GM19099 (cell line): ENCODE measurements around the gene PRKD1.

Experiments
- POLR2A ChIP-seq: IDR thresholded peaks from 3 replicates; pipeline ENCODE4 v1.6.1; 2011; ENCODE audit warnings: low read depth; ENCODE audit not compliant: insufficient read length; ENCODE audit errors: extremely low read depth

Gene PRKD1

DNA sequence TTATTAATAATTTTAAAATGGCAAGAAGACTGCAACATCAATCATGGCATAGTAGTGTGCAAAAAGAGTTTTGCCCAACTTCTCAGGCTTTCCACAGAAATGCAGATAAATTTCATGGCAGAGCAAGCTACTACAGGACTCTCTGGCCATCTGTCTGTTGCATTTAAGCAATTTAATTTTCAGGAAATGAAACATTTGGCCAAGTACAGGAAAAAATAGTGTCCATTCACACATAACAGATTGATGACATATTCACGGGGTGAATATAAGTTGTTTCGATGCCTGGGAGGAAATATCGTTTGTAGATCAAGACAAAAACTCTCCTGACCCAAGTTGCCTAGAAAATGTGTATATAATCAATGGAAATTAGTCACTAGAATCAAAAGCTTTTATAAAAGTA is 324.0 kb downstream of the PRKD1 start:
- TF ChIP-seq POLR2A: no peak

DNA sequence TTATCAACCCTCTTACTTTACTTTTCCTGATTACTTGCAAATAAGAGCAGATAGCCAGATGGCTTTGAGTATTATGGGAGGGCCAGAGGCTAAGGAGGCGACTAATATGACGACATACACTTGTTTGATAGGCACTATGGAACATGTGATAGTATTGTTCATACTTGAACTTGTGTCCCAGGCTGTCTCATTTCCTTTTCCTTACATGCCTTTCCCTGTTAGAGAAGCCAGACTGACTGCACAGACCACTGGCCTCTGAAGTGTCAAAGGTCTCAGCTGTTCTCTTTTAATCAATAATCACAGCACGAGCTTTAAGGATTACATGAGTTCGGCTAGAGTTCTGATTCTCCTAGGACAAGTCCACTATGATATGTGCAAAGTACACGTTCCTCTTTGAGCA is 326.0 kb downstream of the PRKD1 start:
- no peak for TF ChIP-seq POLR2A

DNA sequence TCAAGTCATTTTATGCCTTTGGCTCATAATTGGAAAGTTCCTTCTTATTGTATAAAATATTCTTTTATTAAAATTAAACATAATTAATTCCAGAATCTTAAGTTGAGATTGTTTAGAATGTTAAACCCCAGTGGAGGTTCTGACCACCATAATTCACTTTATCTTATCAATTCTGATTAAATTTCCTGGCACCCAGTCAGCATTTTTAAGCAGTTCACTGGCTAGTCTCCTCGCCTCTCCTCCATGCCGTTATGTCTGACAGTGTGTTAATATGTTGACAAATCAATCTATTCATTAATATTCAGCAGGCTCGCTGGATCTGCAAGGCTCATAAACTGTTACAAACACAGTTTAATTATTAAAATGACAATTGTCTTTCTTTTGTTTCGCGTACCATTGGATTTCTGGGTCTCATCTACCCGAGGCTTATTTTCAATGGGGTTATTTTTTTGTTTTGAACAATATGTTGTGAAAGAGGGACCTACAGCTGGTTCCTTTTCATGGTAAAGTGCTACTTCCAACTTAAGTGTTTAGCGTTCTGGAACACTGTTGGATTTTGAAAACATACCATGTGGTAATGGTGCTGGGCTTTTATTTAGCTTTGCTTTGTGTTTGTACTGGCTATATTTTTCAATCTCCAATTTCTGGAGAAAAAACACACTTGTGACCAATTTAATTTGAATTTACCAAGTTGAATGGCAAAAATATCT is 339.7 kb downstream of the PRKD1 start:
- TF ChIP-seq POLR2A: no peak

DNA sequence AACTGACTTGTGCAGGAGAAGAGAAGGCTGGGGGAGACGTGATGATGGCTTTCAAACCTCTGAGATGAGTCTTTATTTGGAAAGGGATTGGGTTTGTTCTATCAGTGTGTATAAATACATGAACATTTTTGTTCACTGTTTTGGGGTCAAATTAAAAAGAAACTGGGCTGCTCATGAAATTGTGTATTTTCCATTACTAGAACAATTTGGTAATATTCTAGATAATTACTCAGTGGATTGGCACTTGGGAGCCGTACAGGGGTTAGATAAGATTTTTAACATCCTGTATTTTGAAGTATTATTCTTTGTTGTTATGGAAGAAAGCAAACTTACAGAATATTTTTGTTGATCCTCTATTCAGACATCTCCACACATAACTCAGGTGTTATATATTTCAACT is 340.6 kb downstream of the PRKD1 start:
- no peak for TF ChIP-seq POLR2A

DNA sequence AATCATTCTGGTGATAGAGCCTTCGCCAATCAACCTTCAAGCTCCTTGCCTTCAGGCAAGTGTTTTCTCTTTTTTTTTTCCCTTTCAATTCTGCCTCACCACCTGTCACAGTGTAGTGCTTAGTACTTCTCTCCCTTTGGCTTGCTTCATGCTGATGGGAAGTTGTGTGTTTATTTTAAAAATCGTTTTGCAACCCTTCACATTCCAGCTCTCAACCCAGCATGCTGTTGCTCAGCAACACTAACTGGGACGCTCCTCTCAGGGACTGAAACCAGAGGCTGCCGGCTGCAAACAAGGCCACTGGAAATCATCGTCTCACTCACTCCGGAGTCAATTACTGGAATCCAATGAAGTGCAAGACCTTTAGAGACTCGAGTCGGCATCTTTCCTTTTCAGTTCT is 342.7 kb downstream of the PRKD1 start:
- no peak for TF ChIP-seq POLR2A

DNA sequence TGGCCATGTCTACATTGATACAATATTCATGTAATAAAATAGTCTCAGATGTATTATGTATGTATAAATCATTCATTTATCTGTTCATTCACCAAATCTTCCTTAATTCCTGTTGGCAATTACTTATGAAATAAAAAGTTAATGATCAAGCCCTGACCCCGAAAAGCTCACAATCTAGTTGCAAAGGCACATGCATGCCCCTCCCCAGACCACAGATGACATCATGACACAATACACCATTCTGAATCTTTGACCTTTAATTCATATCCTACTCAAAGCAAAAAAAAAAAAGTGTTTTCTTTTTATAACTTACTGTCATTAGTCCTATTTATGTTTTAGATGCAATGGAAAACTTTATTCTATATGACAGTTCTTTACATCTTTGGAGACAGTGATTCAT is 346.9 kb downstream of the PRKD1 start:
- no peak for TF ChIP-seq POLR2A

DNA sequence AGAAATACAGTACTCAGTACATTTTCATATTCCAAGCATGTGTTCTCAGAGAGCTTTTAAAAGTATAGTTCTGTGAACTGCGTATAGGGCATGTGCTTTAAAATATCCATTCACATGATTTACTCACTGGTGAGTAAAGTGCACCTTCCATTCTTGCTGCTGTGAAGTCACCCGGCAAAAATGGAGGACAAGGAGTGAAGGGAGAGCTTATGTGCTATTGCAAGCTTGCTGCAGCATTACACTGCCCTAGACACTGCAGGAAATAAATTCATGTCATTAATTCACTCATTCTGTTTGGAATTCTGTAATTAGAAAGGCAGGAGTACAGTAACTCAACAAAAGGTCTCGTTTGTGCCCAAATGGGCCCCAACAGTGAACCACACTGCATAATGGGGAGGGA is 347.8 kb downstream of the PRKD1 start:
- no peak for TF ChIP-seq POLR2A

DNA sequence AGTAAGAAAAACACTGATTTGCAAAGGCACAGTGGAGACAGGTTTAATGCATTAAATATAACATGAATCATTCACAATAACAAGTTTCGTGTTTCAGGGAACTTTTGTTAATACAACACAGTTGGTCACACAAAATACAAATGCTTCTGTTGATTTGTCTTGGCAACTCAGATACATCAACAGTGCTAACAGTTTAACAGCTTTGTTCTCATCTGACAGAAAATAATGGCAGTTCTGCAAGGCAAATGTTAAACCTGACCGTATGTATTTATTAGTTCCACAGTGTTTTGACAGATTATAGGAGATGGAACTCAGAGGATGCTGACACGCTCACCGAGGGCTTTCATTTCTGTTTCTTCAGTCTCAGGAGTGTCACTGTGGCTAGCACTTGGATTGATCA is 350.7 kb downstream of the PRKD1 start:
- no peak for TF ChIP-seq POLR2A

DNA sequence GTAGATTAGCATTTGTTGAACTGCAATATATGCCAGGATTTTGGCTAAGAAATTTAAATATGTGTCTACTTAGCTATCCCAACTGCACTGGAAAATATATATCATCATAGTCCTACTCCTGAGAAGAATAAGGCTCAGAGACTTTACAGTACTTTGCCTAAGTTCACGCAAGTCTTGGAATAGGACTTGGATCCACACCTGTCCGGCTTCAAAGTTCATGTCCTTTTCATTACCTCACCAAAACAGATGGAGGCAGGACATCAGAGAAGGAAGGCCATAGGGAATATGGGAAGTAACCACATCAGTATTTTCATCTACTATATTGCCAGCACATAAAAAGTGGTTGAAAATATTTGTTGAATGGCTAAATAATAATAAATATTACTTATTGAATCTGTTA is 358.5 kb downstream of the PRKD1 start:
- TF ChIP-seq POLR2A: no peak

DNA sequence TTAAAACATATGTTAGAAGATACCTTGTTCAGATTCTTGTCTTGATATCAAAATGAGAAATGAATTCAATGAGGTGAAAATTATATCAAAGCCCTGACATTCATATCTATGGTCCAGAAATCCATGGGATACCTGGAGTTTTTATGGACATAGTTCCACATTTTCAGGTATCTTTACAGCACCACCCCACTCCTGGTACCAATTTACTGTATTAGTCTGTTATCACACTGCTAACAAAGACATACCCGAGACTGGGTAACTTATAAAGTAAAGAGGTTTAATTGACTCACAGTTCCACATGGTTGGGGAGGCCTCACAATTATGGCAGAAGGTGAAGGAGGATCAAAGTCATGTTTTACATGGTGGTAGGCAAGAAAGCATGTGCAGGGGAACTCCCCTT is 361.5 kb downstream of the PRKD1 start:
- no peak for TF ChIP-seq POLR2A

DNA sequence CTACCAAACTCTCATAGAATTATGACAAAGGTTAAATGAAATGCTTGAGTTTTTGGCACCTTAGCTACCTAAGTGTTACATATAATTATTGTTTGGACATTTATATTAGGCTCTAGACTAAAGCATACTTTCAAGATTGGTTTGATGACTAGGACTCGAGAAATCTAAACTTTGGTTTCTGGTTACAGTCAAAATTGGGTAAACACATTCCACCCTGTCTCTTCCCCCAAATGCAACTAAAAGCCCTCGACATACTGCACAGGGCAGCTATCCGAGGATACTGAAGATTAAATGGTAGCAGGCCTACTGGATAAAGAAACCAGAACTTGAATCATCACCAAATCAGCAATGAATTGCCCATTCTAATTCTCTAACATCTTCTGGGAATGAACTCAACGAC is 369.1 kb downstream of the PRKD1 start:
- no peak for TF ChIP-seq POLR2A

DNA sequence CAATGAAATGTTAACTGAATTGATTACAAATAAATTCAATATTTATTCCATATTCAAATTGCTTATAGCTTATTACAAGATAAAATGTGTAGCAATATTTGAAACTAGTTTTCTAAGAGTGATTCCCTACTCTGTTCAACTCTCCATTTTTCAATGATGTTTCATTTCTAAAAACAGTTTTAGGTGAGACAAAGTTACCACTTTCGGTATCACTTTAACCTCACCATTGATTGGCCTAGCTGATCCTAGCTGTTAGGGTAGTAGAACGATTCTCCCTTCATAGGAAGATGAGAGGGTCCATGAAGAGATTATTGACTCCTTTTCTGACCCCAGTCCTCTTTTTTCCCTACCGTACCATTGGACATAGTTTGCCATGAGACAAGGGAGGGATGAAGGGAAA is 373.3 kb downstream of the PRKD1 start:
- TF ChIP-seq POLR2A: no peak

DNA sequence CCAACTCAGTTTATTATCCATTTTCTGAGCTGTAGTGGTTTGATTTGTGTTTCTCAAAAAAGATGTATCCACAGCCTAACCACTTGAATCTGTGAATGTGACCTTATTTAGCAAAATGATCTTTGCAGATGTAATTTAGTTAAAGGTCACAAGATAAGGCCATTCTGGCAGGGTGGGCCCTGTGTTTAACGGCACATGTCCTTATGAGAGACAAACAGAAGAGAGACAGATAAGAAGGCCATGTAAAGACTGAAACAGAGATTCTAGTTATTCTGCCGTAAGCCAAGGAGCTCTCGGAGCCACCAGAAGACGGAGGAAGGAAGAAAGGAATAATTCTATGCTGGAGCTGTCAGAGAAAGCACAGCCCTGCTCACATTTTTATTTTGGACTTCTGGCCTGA is 374.2 kb downstream of the PRKD1 start:
- TF ChIP-seq POLR2A: no peak

DNA sequence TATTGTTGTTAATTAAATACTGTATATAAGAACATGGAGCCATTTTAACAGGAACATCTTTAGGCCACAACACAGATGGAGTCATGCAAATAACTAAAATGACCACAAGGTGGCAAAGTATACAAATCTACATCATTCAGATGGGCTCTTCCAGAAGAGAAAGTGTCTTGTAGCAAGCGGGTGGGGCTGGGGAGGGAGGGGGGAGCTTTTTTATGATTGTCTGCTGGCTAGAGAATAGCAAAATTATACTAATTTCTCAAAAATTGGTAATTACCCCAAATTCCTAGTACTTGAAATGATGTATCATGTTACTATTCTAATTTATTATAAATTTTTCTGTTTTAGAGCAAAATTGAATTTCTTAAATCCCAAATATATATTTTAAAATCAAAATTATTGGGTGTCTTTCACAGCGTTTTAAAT is 378.7 kb downstream of the PRKD1 start:
- no peak for TF ChIP-seq POLR2A

DNA sequence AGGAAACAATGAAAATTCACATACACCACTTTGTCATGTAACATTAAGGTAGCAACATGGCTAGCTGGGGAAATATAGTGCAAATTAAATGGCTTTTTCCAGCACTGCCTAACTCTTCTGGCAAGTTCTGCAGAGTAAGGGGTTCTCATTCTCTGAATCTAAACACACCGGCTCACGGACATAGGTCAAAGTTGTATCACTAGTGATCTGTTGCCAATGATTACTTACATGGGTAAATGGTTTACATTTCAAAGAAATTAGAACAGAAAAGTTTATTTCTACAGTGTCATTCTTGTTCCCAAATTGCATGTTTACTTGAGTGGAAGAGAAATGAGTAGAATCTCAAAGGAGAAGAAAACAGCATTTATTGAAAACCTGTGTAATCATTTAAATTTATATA is 381.9 kb downstream of the PRKD1 start:
- TF ChIP-seq POLR2A: no peak

DNA sequence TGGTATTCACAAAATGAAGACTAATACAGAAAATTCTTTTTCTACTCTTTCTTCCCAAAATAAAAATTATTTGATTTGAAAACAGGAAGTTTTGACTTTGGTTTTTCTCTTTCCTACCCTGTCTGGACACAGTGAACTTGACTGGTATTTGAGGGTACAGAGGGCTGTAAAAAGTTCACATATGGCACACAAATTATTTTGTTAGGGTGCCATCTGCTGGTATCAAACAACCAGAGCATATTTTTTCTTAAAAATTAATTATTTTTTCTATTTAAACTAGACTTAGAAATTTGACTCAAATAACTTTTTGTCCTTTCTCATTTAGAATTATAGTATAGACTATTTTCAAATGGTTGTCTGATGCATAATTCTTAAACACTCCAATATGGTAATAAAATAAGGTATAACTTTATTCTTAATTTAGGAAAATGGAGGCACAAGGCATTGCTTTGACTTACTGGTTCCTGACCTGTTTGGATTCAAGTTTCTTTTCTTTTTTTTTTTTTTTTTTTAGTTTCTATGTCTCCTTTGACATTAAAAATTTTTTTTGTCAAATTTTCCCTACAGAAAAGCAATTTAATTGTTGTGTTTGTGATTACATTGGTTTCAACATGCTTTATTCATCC is 390.6 kb downstream of the PRKD1 start:
- no peak for TF ChIP-seq POLR2A

DNA sequence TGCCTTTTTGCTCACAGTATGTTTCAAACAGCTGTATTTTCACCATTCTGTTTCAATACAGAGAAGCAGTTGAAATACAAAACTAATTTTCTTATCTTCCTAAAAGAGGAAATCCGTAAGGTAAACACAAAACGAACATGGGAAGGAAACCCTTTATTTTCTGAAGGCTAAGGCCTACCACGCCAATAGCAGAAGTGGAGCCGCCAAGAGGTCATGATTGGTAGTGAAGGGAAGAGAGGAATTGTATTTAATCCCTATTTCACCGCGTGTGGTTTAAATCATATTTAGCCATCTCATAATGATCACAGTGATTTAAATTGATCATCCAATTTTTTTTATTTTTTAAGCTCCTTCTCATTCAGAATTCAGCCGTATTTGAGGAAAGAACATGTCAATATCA is 398.2 kb downstream of the PRKD1 start:
- TF ChIP-seq POLR2A: no peak
